ENCODE results near the gene JPH4. TPM values are rescaled to one million over a fixed set of nuclear protein-coding genes. Genes with fewer than 3 reads are reported as not detected.

JPH4 gene
- polyA plus RNA-seq, 2 of the 4 experiments (the other 2 are of a cell fraction): 0.05 TPM; not detected in 1

DNA sequence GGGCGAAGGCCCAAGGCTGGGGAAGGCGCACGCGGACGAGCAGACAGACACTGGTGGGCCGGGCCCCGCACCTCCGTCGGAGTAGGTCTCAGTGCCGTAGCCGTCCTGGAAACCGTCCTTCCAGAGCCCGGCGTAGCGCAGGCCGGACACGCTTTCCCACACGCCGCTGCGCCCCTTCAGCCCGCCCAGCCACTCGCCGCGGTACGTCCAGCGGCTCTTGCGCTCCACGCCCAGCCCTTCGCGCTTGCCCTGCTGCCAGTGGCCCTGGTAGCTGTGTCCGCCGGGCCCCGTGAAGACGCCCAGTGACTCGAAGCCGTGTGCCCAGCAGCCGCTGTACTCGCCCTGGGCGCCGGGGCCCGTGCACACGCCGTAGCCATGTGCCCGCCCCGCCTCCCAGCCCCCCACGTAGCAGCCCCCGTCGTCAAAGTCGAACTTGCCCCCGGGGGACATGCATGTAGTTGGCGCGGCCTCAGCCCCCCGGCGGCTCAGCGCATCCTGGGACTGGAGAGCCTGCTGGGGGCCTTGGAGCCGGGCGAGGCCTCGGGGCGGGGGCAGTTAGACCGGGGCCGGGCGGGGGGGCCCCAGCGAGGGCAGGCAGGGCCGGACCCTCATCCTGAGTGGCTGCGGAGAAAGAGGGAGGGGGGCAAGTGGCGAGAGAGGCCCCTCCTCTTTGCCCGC is 1.4 kb downstream of the JPH4 start:
- no peak for FAIRE-seq
- H3K4me3 ChIP-seq: no peak overlapping the region
- POLR2A ChIA-PET: no interaction called here

DNA sequence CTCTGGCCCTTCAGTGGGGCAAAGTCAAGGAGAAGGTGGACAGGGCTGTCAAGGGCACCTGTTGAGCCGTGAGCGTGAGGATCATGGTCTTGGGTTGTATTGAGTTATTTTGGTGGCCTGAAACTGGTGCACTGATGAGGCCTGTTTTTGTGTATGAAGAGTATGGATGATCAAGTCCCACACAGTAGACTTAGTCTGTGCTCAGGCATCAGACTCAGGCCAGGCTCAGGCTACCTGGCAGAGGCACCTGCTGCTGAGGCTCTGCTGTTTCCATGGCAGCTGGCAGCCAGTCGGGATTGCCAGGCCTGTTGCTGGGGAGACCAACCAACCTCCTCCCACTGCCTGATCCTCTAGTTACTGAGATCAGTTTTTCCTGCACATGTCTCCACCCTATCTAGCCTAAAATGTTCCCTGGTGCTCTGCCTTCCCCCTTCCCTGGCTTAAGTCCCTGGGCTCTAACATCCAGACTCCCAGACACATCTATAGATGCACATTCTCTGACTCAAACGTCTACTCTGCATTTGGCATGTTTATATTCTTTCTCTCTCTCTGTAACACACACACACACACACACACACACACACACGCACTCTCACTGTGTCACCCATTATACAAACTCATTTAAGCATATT is 5.1 kb downstream of the JPH4 start:
- no peaks in the 10 kb centered on the region for H3K9me3 ChIP-seq
- ChIA-PET CTCF (interaction anchor here (1.3 to 3.0 kb wide), 3 partner anchors 15 to 356 kb away, joined by 3 to 13 read pairs (median 3); no protein-coding TSS in a partner anchor), POLR2A (no interaction called here)
- no peak overlapping the region for H3K4me3 ChIP-seq
- FAIRE-seq (no peak), ATAC-seq (no peak), DNase-seq (ENCODE audit: low read depth in 1 of 2, low spot score in 1 of 2) (no peak)
- peaks cover 6% of the 10 kb centered on the region for H3K4me1 ChIP-seq
- no peak overlapping the region for H3K4me2 ChIP-seq
- WGBS (ENCODE audit: missing lambda C conversion rate): 67% methylated on average over 5 of the region's 5 CpGs
- H3K27ac ChIP-seq: no peak overlapping the region
- TF ChIP-seq, protein P1, sequence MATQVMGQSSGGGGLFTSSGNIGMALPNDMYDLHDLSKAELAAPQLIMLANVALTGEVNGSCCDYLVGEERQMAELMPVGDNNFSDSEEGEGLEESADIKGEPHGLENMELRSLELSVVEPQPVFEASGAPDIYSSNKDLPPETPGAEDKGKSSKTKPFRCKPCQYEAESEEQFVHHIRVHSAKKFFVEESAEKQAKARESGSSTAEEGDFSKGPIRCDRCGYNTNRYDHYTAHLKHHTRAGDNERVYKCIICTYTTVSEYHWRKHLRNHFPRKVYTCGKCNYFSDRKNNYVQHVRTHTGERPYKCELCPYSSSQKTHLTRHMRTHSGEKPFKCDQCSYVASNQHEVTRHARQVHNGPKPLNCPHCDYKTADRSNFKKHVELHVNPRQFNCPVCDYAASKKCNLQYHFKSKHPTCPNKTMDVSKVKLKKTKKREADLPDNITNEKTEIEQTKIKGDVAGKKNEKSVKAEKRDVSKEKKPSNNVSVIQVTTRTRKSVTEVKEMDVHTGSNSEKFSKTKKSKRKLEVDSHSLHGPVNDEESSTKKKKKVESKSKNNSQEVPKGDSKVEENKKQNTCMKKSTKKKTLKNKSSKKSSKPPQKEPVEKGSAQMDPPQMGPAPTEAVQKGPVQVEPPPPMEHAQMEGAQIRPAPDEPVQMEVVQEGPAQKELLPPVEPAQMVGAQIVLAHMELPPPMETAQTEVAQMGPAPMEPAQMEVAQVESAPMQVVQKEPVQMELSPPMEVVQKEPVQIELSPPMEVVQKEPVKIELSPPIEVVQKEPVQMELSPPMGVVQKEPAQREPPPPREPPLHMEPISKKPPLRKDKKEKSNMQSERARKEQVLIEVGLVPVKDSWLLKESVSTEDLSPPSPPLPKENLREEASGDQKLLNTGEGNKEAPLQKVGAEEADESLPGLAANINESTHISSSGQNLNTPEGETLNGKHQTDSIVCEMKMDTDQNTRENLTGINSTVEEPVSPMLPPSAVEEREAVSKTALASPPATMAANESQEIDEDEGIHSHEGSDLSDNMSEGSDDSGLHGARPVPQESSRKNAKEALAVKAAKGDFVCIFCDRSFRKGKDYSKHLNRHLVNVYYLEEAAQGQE (IDR thresholded peaks at IDR 0.05): no peak
- TF ChIP-seq POLR2AphosphoS2 (conservative IDR thresholded peaks at IDR 0.05; ENCODE audit: low read length) (no peak), HDAC2 (IDR thresholded peaks at IDR 0.05) (no peak), POLR2A (IDR thresholded peaks at IDR 0.05; ENCODE audit: low read length) (no peak), ESRRA (IDR thresholded peaks at IDR 0.05; ENCODE audit: borderline replicate concordance, low read length) (no peak), BHLHE40 (IDR thresholded peaks at IDR 0.05; ENCODE audit: low read depth, low read length) (no peak), CHD2 (IDR thresholded peaks at IDR 0.05; ENCODE audit: low read length, partially characterized antibody) (no peak), JUNB (IDR thresholded peaks at IDR 0.05) (no peak), RNF2 (IDR thresholded peaks at IDR 0.05; ENCODE audit: borderline replicate concordance, low read depth) (no peak), EHMT2 (IDR thresholded peaks at IDR 0.05; ENCODE audit: low read depth) (no peak), KDM5A (IDR thresholded peaks at IDR 0.05) (no peak), PHF8 (IDR thresholded peaks at IDR 0.05; ENCODE audit: borderline replicate concordance, low read depth) (no peak), FOSB (CRISPR knock-in tag; IDR thresholded peaks at IDR 0.05) (no peak), SMC3 (IDR thresholded peaks at IDR 0.05) (no peak)
- TF ChIP-seq, protein P2, sequence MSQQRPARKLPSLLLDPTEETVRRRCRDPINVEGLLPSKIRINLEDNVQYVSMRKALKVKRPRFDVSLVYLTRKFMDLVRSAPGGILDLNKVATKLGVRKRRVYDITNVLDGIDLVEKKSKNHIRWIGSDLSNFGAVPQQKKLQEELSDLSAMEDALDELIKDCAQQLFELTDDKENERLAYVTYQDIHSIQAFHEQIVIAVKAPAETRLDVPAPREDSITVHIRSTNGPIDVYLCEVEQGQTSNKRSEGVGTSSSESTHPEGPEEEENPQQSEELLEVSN (IDR thresholded peaks at IDR 0.05; ENCODE audit: borderline replicate concordance, low read depth): no peak
- TF ChIP-seq, protein P3, sequence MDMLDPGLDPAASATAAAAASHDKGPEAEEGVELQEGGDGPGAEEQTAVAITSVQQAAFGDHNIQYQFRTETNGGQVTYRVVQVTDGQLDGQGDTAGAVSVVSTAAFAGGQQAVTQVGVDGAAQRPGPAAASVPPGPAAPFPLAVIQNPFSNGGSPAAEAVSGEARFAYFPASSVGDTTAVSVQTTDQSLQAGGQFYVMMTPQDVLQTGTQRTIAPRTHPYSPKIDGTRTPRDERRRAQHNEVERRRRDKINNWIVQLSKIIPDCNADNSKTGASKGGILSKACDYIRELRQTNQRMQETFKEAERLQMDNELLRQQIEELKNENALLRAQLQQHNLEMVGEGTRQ (IDR thresholded peaks at IDR 0.05): no peak
- TF ChIP-seq, protein P4, sequence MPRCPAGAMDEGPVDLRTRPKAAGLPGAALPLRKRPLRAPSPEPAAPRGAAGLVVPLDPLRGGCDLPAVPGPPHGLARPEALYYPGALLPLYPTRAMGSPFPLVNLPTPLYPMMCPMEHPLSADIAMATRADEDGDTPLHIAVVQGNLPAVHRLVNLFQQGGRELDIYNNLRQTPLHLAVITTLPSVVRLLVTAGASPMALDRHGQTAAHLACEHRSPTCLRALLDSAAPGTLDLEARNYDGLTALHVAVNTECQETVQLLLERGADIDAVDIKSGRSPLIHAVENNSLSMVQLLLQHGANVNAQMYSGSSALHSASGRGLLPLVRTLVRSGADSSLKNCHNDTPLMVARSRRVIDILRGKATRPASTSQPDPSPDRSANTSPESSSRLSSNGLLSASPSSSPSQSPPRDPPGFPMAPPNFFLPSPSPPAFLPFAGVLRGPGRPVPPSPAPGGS (IDR thresholded peaks at IDR 0.05): no peak
- TF ChIP-seq, protein P5, sequence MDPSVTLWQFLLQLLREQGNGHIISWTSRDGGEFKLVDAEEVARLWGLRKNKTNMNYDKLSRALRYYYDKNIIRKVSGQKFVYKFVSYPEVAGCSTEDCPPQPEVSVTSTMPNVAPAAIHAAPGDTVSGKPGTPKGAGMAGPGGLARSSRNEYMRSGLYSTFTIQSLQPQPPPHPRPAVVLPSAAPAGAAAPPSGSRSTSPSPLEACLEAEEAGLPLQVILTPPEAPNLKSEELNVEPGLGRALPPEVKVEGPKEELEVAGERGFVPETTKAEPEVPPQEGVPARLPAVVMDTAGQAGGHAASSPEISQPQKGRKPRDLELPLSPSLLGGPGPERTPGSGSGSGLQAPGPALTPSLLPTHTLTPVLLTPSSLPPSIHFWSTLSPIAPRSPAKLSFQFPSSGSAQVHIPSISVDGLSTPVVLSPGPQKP (IDR thresholded peaks at IDR 0.05; ENCODE audit: low read depth, low read length): no peak
- TF ChIP-seq, protein P6, sequence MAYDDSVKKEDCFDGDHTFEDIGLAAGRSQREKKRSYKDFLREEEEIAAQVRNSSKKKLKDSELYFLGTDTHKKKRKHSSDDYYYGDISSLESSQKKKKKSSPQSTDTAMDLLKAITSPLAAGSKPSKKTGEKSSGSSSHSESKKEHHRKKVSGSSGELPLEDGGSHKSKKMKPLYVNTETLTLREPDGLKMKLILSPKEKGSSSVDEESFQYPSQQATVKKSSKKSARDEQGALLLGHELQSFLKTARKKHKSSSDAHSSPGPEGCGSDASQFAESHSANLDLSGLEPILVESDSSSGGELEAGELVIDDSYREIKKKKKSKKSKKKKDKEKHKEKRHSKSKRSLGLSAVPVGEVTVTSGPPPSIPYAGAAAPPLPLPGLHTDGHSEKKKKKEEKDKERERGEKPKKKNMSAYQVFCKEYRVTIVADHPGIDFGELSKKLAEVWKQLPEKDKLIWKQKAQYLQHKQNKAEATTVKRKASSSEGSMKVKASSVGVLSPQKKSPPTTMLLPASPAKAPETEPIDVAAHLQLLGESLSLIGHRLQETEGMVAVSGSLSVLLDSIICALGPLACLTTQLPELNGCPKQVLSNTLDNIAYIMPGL (CRISPR knock-in tag; IDR thresholded peaks at IDR 0.05; ENCODE audit: borderline replicate concordance): no peak

More for the DNA sequence above, 1.4 kb downstream of the JPH4 start:
- H3K9me3 ChIP-seq: no peaks in the 10 kb centered on the region
- H3K27ac ChIP-seq: no peak overlapping the region
- TF ChIP-seq BHLHE40 (IDR thresholded peaks at IDR 0.05; ENCODE audit: low read depth, low read length) (no peak), CHD4 (IDR thresholded peaks at IDR 0.05; ENCODE audit: borderline replicate concordance) (no peak), PHF8 (IDR thresholded peaks at IDR 0.05; ENCODE audit: borderline replicate concordance, low read depth) (no peak), SREBF2 (IDR thresholded peaks at IDR 0.05) (no peak), HDAC2 (IDR thresholded peaks at IDR 0.05) (no peak)
- TF ChIP-seq, protein P7, sequence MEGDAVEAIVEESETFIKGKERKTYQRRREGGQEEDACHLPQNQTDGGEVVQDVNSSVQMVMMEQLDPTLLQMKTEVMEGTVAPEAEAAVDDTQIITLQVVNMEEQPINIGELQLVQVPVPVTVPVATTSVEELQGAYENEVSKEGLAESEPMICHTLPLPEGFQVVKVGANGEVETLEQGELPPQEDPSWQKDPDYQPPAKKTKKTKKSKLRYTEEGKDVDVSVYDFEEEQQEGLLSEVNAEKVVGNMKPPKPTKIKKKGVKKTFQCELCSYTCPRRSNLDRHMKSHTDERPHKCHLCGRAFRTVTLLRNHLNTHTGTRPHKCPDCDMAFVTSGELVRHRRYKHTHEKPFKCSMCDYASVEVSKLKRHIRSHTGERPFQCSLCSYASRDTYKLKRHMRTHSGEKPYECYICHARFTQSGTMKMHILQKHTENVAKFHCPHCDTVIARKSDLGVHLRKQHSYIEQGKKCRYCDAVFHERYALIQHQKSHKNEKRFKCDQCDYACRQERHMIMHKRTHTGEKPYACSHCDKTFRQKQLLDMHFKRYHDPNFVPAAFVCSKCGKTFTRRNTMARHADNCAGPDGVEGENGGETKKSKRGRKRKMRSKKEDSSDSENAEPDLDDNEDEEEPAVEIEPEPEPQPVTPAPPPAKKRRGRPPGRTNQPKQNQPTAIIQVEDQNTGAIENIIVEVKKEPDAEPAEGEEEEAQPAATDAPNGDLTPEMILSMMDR (IDR thresholded peaks at IDR 0.05): no peak
- peak overlapping the region; percentile 29; the same call in 1 of the 3 replicates for H3K4me2 ChIP-seq
- ATAC-seq: peak in 1 of 2 experiments; percentile 22; a peak in 1 of 6 replicates
- no peak for DNase-seq (ENCODE audit: low read depth in 1 of 2, low spot score in 1 of 2)
- 78% methylated on average over 36 of the region's 67 CpGs for WGBS (ENCODE audit: missing lambda C conversion rate)
- no peaks in the 10 kb centered on the region for H3K4me1 ChIP-seq
- CTCF ChIA-PET: interaction anchor here (0.7 to 1.5 kb wide), 2 partner anchors 19 to 81 kb away, joined by 3 to 6 read pairs; no protein-coding TSS in a partner anchor

Measured in A549 (cell line).